Central memory CD8-positive, alpha-beta T cell (primary cell): ENCODE measurements around the gene KCNMA1.

Experiments
- ATAC-seq: fragments of 150-1000 bp; cut with Tn5 transposase; replicated peaks from 2 replicates; pipeline ENCODE4 v1.10.0; 2022; ENCODE audit warnings: mild to moderate bottlenecking, moderate FRiP score, moderate number of reproducible peaks; ENCODE audit not compliant: poor library complexity, severe bottlenecking; ENCODE audit errors: extremely low read depth
- DNase-seq, 2 donors: peaks; one replicate each; pipeline ENCODE4 v3.0.0; 2021; ENCODE audit warnings: low spot score in 2 of 2
- H3K27ac Mint-ChIP-seq: one replicate; pipeline ENCODE4 v1.8.0; 2022; ENCODE audit warnings: low read depth, mild to moderate bottlenecking, moderate library complexity, mixed read lengths
- H3K27me3 Mint-ChIP-seq: one replicate; pipeline ENCODE4 v1.8.0; 2022; ENCODE audit warnings: mixed read lengths
- H3K36me3 Mint-ChIP-seq: one replicate; pipeline ENCODE4 v1.8.0; 2022; ENCODE audit warnings: mild to moderate bottlenecking, moderate library complexity, mixed read lengths; ENCODE audit not compliant: insufficient read depth
- H3K4me1 Mint-ChIP-seq: one replicate; pipeline ENCODE4 v1.8.0; 2022; ENCODE audit warnings: mixed read lengths
- H3K4me3 Mint-ChIP-seq: one replicate; pipeline ENCODE4 v1.8.0; 2022; ENCODE audit warnings: mild to moderate bottlenecking, moderate library complexity, mixed read lengths
- H3K9me3 Mint-ChIP-seq: one replicate; pipeline ENCODE4 v1.8.0; 2022; ENCODE audit warnings: mixed read lengths

The KCNMA1 gene

GRCh38 chr10:77261146-77261545, 376.5 kb downstream of the KCNMA1 start:
- H3K9me3 Mint-ChIP-seq: peaks cover 9% of the 10 kb centered on the region
- no peak for ATAC-seq
- peaks cover 2% of the 10 kb centered on the region for H3K36me3 Mint-ChIP-seq
- no peak overlapping the region for H3K4me3 Mint-ChIP-seq
- DNase-seq: no peak
- H3K27me3 Mint-ChIP-seq: no peaks in the 10 kb centered on the region
- H3K27ac Mint-ChIP-seq: no peak overlapping the region
- peaks cover 40% of the 10 kb centered on the region for H3K4me1 Mint-ChIP-seq

- Mint-ChIP-seq H3K9me3 (peaks cover 9% of the 10 kb centered on the region), H3K27me3 (no peaks in the 10 kb centered on the region), H3K4me1 (peaks cover 37% of the 10 kb centered on the region), H3K36me3 (no peaks in the 10 kb centered on the region), H3K4me3 (no peak overlapping the region), H3K27ac (no peak overlapping the region)
- DNase-seq: no peak
- ATAC-seq: no peak
Measured at GRCh38 chr10:77259171-77259874, 378.3 kb downstream of the KCNMA1 start.

- no peaks in the 10 kb centered on the region for H3K36me3 Mint-ChIP-seq
- H3K27ac Mint-ChIP-seq: no peak overlapping the region
- DNase-seq: no peak
- H3K4me3 Mint-ChIP-seq: no peak overlapping the region
- H3K27me3 Mint-ChIP-seq: no peaks in the 10 kb centered on the region
- ATAC-seq: no peak
- H3K4me1 Mint-ChIP-seq: peaks cover 33% of the 10 kb centered on the region
- H3K9me3 Mint-ChIP-seq: peaks cover 9% of the 10 kb centered on the region
Measured at GRCh38 chr10:77256346-77256745, 381.3 kb downstream of the KCNMA1 start.

- Mint-ChIP-seq H3K4me1 (peaks cover 33% of the 10 kb centered on the region), H3K27me3 (no peaks in the 10 kb centered on the region), H3K27ac (no peak overlapping the region), H3K36me3 (no peaks in the 10 kb centered on the region), H3K9me3 (peaks cover 9% of the 10 kb centered on the region), H3K4me3 (no peak overlapping the region)
- DNase-seq: no peak
- ATAC-seq: no peak
Measured at GRCh38 chr10:77253556-77254064, 384.0 kb downstream of the KCNMA1 start.

- ATAC-seq: no peak
Measured at GRCh38 chr10:77253147-77253545, 384.5 kb downstream of the KCNMA1 start.

GRCh38 chr10:77252380-77253146, 385.0 kb downstream of the KCNMA1 start:
- Mint-ChIP-seq H3K4me1 (peaks cover 29% of the 10 kb centered on the region), H3K27me3 (no peaks in the 10 kb centered on the region), H3K9me3 (peaks cover 6% of the 10 kb centered on the region), H3K27ac (no peak overlapping the region), H3K36me3 (no peaks in the 10 kb centered on the region), H3K4me3 (no peak overlapping the region)
- DNase-seq: no peak
- no peak for ATAC-seq

More at GRCh38 chr10:77253147-77253545, 384.5 kb downstream of the KCNMA1 start:
- H3K36me3 Mint-ChIP-seq: no peaks in the 10 kb centered on the region
- no peak for DNase-seq
- H3K27ac Mint-ChIP-seq: no peak overlapping the region
- peaks cover 9% of the 10 kb centered on the region for H3K9me3 Mint-ChIP-seq
- H3K4me1 Mint-ChIP-seq: peaks cover 33% of the 10 kb centered on the region
- H3K4me3 Mint-ChIP-seq: no peak overlapping the region
- H3K27me3 Mint-ChIP-seq: no peaks in the 10 kb centered on the region

GRCh38 chr10:77251297-77252013, 386.2 kb downstream of the KCNMA1 start:
- Mint-ChIP-seq H3K27ac (no peak overlapping the region), H3K9me3 (no peaks in the 10 kb centered on the region), H3K4me1 (peaks cover 24% of the 10 kb centered on the region), H3K27me3 (no peaks in the 10 kb centered on the region), H3K4me3 (no peak overlapping the region), H3K36me3 (no peaks in the 10 kb centered on the region)
- ATAC-seq (no peak), DNase-seq (no peak)

- Mint-ChIP-seq H3K27ac (no peak overlapping the region), H3K4me3 (no peak overlapping the region), H3K36me3 (no peaks in the 10 kb centered on the region), H3K9me3 (no peaks in the 10 kb centered on the region), H3K27me3 (no peaks in the 10 kb centered on the region), H3K4me1 (peaks cover 24% of the 10 kb centered on the region)
- DNase-seq: no peak
- no peak for ATAC-seq
Measured at GRCh38 chr10:77249901-77250459, 387.6 kb downstream of the KCNMA1 start.

GRCh38 chr10:77248104-77248790, 389.4 kb downstream of the KCNMA1 start:
- H3K27me3 Mint-ChIP-seq: no peaks in the 10 kb centered on the region
- no peak for ATAC-seq
- DNase-seq: no peak
- no peaks in the 10 kb centered on the region for H3K9me3 Mint-ChIP-seq
- H3K36me3 Mint-ChIP-seq: no peaks in the 10 kb centered on the region
- peaks cover 19% of the 10 kb centered on the region for H3K4me1 Mint-ChIP-seq
- no peak overlapping the region for H3K27ac Mint-ChIP-seq
- H3K4me3 Mint-ChIP-seq: no peak overlapping the region

GRCh38 chr10:77247031-77247990, 390.3 kb downstream of the KCNMA1 start:
- Mint-ChIP-seq H3K27me3 (no peaks in the 10 kb centered on the region), H3K4me3 (no peak overlapping the region), H3K9me3 (no peaks in the 10 kb centered on the region), H3K27ac (no peak overlapping the region), H3K4me1 (peaks cover 10% of the 10 kb centered on the region), H3K36me3 (no peaks in the 10 kb centered on the region)
- DNase-seq (no peak), ATAC-seq (no peak)

GRCh38 chr10:77245953-77246352, 391.7 kb downstream of the KCNMA1 start:
- no peak for DNase-seq
- Mint-ChIP-seq H3K27ac (no peak overlapping the region), H3K27me3 (no peaks in the 10 kb centered on the region), H3K4me3 (no peak overlapping the region), H3K9me3 (no peaks in the 10 kb centered on the region), H3K4me1 (no peaks in the 10 kb centered on the region), H3K36me3 (no peaks in the 10 kb centered on the region)
- no peak for ATAC-seq
